ENCODE measurements around the gene ABLIM1. TPM values are rescaled to one million over a fixed set of nuclear protein-coding genes. Genes with fewer than 3 reads are reported as not detected.

The ABLIM1 gene
- total RNA-seq, 1 experiment from 2014 or later = 62.1 TPM

GRCh38 chr10:114643158-114643557 is 14.9 kb downstream of the ABLIM1 start:
- DNase-seq (ENCODE audit: low spot score) = no peak
- H3K27ac Mint-ChIP-seq = no peak overlapping the region
- POLR2A ChIA-PET = no interaction called here

GRCh38 chr10:114642729-114643128 is 15.3 kb downstream of the ABLIM1 start:
- no peaks in the 10 kb centered on the region for H3K27me3 Mint-ChIP-seq (ENCODE audit: low read depth)
- H3K9me3 Mint-ChIP-seq = no peaks in the 10 kb centered on the region

More at GRCh38 chr10:114643158-114643557, 14.9 kb downstream of the ABLIM1 start:
- no peak for ATAC-seq
- Mint-ChIP-seq H3K4me3 (no peak overlapping the region), H3K27me3 (ENCODE audit: low read depth) (no peaks in the 10 kb centered on the region), H3K4me1 (peaks cover 6% of the 10 kb centered on the region; the same call in 1 of the 2 replicates), H3K36me3 (no peaks in the 10 kb centered on the region), H3K9me3 (no peaks in the 10 kb centered on the region)
- TF ChIP-seq SMAD3 (CRISPR knock-in tag; IDR thresholded peaks at IDR 0.05; ENCODE audit: borderline replicate concordance) (no peak), CREM (CRISPR knock-in tag; IDR thresholded peaks at IDR 0.05) (no peak), IRF1 (CRISPR knock-in tag; IDR thresholded peaks at IDR 0.05) (no peak), JAZF1 (CRISPR knock-in tag; IDR thresholded peaks at IDR 0.05) (no peak), SOX15 (CRISPR knock-in tag; IDR thresholded peaks at IDR 0.05) (no peak), GTF2I (CRISPR knock-in tag; conservative IDR thresholded peaks at IDR 0.05) (no peak), NR1H2 (CRISPR knock-in tag; IDR thresholded peaks at IDR 0.05) (no peak), CTCF (IDR thresholded peaks at IDR 0.05) (no peak), JUN (CRISPR knock-in tag; IDR thresholded peaks at IDR 0.05) (no peak), SMAD4 (CRISPR knock-in tag; IDR thresholded peaks at IDR 0.05) (no peak), ZNF423 (CRISPR knock-in tag; IDR thresholded peaks at IDR 0.05) (no peak), PRRX2 (CRISPR knock-in tag; IDR thresholded peaks at IDR 0.05) (no peak)
- TF ChIP-seq, protein P1, sequence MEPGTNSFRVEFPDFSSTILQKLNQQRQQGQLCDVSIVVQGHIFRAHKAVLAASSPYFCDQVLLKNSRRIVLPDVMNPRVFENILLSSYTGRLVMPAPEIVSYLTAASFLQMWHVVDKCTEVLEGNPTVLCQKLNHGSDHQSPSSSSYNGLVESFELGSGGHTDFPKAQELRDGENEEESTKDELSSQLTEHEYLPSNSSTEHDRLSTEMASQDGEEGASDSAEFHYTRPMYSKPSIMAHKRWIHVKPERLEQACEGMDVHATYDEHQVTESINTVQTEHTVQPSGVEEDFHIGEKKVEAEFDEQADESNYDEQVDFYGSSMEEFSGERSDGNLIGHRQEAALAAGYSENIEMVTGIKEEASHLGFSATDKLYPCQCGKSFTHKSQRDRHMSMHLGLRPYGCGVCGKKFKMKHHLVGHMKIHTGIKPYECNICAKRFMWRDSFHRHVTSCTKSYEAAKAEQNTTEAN (CRISPR knock-in tag; IDR thresholded peaks at IDR 0.05) = no peak
- CTCF ChIA-PET = no interaction called here

More at GRCh38 chr10:114642729-114643128, 15.3 kb downstream of the ABLIM1 start:
- ChIA-PET CTCF (no interaction called here), POLR2A (no interaction called here)
- no peak overlapping the region for H3K4me3 Mint-ChIP-seq
- DNase-seq (ENCODE audit: low spot score) = no peak
- no peak for ATAC-seq
- H3K27ac Mint-ChIP-seq = no peak overlapping the region
- peaks cover 6% of the 10 kb centered on the region; the same call in 1 of the 2 replicates for H3K4me1 Mint-ChIP-seq
- no peaks in the 10 kb centered on the region for H3K36me3 Mint-ChIP-seq
- TF ChIP-seq E2F5 (CRISPR knock-in tag; IDR thresholded peaks at IDR 0.05) (no peak), ZNF671 (CRISPR knock-in tag; IDR thresholded peaks at IDR 0.05) (no peak), NFE2L1 (CRISPR knock-in tag; IDR thresholded peaks at IDR 0.05) (no peak), PRRX2 (CRISPR knock-in tag; IDR thresholded peaks at IDR 0.05) (no peak), GRHL2 (CRISPR knock-in tag; IDR thresholded peaks at IDR 0.05; ENCODE audit: insufficient replicate concordance, severe bottlenecking) (no peak), NR1H2 (CRISPR knock-in tag; IDR thresholded peaks at IDR 0.05) (no peak), CDX4 (CRISPR knock-in tag; IDR thresholded peaks at IDR 0.05; ENCODE audit: borderline replicate concordance) (no peak)
